A204.1 (cell line): ENCODE data around the gene PAX1.

Experiments used
- FAIRE-seq: peaks from 2 replicates; lab custom pipeline; 2012; peaks lifted over from hg19 to GRCh38; lab: Jason Lieb, UNC

The PAX1 gene

DNA sequence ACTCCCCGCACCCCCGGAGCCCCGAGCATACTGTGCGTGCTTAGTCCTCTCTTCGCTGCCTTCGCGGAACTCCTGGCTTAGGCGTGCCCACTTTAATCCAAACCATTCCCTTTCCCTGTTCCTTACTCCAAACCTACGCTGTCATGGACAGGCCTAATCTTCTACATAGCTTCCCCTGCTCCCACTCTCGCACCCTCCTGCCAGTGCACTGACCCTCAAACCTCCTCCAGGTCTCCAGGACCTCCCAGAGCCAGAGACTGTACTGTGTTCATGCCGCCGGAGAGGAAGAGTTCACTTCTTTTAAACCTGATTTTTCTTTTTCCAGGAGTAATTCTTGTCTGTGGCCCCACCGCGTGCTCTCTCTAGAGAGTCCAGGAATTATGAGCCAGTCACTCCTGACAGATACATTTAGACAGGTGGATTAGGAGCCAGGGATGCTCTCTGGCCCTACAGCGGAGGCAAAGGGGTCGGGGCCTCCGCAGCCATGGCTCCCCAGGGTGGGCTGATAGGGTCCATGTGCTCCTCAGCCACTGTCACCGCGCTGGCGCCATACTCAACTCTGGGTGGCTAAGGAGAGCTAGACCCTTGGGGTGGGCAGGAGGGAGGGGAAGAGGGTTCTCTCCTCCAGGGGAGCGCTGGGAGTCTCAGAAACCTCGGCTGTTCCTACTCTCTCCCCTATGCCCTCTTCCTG, 1.6 kb upstream of the PAX1 start:
- no peak for FAIRE-seq

DNA sequence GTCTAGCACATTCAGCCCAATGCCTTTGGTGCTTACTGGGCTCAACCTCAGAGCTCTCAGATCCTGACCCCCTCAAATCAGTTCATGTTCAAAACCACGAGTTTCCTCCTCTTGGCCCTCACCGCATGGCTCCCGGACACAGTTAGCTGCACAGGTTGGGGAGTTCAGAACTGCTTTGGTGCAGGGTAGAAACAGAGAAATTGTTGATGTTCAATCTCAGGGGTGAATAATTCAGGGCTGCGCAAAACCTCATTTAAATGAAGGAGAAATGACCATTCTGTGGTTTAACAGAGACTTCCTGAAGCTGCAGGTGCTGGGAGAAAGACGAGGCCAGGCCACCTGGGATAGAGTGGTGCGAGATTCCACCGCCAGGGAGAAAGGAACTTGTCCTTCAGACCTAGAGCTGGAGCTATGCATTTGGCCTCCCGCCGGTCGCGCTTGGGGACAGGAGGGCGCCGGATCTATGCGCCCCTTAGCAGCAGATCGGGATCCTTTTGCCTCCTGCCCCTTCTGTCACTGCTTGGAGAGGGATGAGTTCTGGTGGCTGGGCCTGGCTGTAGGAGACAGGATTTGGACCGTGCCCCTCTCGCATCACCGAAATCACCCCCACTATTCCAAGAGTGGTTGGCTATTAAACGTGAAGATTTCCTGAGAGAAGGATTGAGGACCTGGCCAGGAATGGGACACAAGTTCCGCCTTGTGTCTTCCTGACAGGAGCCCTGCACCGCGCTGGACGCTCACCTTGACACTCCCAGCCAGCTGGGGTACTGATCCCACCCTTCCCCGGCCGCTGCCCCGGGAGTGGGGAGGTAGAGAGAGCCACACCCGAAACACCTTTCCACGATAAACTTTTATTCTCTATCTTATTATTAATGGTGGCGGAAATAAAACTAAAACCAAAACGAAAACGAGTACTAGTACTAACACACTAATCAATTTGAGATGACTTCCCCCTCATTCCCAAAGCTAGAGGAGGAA, 767 bp upstream of the PAX1 start:
- FAIRE-seq: no peak

DNA sequence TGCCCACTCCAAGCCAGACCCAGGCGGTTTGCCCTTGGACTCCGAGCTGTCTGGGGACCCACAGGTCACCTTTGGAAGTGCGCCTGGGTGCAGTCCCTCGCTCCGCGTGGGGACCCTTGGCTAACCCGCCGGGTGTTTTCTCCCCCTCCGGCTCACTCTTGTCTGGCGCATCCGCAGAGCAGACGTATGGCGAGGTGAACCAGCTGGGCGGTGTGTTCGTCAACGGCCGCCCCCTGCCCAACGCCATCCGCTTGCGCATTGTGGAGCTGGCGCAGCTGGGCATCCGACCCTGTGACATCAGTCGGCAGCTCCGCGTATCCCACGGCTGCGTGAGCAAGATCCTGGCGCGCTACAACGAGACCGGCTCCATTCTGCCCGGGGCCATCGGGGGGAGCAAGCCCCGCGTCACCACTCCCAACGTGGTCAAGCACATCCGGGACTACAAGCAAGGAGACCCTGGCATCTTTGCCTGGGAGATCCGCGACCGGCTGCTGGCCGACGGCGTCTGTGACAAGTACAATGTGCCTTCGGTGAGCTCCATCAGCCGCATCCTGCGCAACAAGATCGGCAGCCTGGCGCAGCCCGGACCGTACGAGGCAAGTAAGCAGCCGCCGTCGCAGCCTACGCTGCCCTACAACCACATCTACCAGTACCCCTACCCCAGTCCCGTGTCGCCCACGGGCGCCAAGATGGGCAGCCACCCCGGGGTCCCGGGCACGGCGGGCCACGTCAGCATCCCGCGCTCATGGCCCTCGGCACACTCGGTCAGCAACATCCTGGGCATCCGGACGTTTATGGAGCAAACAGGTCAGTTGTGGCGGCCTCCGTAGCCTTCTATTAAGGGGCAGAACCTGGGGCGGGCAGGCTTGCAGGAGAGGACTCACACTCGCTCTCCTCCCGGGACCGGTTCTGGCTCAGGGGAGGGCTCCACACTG, 1.1 kb downstream of the PAX1 start:
- no peak for FAIRE-seq

DNA sequence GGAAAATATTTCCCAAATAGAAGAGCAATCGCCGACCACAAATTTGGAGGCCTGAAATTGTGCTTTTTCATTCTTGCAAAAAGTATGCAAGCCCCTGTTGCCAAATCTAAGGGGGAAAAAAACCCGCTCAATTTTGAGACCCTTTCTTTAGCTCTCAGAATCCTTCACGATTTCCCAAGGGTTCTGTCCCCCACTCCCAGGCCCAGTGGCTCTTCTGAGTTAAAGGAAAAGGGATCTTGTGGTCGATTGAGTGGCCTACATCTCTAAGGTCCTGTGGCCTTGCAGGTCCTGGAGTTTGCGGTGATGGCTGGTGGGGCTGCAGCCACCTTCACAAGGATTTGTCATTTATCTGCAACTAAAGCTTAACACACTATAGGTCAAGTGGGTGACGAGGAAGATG, 1.8 kb downstream of the PAX1 start:
- no peak for FAIRE-seq

DNA sequence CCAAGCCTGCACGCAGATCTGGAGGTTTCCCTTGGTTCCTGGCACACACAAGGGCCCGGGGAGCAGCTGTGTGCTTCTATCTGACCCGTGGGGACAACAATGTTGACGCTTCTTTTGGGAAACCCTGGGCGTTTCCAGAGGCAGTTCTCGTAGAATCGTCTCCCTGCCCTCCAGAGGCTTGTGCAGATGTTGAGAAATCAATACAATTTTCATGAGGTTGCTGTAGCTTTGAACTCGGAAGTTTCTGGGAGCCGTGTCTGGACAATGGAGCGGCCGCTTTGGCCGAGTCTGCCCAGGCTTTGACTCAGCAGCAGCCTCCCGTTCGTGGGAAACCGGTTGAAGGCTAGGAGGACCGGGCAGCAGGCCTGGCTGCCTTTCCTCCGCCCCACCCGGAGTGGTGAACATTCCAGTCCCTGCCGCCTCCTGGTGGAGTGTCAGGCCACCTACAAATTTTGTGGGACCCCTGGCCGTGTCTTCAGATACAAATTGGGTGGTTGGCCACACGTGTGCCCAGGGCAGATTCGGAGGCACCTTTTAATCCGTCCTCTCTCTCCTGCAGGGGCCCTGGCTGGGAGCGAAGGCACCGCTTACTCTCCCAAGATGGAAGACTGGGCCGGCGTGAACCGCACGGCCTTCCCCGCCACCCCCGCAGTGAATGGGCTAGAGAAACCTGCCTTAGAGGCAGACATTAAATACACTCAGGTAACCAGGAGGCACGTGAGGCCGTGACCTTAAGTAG, 2.7 kb downstream of the PAX1 start:
- no peak for FAIRE-seq

DNA sequence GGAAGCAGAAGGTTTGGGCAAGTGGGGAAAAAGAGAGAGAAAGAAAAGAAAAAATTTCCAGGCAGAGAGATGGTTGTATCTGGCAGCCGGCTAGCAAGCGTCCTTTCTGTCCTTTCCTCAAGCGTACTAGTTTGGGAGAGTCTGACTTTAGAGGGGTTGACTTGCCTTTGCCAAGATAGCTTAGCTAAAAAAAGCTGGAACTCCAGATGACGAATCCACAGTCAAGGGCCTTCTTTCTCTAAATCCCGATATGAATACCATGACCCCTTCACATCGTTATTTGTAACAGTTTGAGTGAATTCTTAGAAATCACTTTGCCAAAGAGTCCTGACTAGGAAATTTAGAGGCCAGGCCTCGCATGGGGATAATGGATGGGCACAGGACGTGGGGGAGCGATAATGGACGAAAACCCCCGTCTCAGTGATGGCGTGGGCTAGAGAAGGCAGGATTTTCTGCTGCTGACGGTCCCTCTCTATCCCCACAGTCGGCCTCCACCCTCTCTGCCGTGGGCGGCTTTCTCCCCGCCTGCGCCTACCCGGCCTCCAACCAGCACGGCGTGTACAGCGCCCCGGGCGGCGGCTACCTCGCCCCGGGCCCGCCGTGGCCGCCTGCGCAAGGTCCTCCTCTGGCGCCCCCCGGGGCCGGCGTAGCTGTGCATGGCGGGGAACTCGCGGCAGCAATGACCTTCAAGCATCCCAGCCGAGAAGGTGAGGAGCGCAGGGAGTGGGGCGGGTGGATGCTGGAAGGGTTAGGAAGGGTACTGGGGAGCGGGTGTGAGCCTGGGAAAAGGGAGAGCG, 3.5 kb downstream of the PAX1 start:
- FAIRE-seq: no peak

DNA sequence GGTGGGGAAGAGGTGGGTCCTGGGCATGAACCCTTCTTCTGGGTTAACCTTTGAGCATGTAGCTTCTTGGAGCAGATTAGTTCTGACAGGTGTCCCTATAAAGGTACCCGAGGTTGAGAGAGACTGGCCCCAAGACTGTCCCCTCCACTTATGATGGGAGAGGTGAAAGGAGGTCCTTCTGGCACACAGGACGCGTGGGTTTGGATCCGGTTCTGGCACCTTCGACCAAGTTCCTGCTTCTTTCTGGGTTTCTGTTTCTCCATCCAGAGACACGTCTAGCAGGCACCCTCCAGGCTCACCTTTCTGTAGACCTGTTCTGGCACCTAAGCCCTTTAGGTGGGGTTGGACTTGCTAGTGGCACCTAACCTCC, 4.1 kb downstream of the PAX1 start:
- no peak for FAIRE-seq

DNA sequence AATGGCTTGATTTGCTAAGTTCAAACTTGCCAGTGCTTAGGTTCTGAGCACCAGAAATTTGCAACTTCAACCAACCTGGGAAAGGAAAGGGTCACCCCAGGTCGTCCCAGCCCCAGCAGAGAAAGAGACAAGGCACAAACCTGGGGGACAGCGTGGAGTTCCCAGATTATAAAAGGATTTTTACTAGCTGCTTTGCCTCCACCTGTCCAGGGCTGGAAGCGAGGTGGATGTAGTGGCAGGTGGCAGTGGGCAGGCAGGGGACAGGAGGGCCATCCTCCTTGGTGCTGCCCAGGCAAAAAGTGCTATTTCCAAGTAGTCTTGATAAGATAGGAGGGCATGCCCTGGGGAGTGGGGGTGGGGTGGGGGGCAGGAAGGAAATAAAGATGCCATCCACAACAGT, 4.9 kb downstream of the PAX1 start:
- no peak for FAIRE-seq

DNA sequence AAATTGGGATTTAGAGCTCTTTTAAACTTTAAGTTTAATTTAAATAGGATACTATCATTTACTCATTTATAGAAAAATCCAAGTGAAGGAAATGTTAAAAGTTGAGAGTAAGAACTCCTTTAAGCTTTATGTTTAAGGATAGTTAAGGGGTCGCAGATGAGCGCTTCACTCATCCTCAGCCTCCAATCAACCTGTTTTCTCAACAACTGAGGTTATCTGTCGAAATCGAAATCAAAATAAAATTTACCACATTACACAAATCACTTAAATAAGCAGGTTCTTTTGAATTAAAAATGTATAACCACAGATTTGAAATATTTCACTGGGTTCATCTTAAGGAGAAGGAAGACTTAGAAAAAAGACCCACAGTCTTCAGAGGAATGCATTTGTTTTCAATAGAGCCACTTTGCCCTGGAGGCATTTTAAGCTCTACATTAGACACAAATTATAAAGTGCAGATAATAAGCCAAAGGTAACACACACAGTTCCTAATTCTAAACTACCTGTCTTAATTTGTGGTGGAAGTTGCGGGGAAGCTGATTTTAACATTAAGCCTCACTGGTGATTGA, 5.5 kb downstream of the PAX1 start:
- no peak for FAIRE-seq

DNA sequence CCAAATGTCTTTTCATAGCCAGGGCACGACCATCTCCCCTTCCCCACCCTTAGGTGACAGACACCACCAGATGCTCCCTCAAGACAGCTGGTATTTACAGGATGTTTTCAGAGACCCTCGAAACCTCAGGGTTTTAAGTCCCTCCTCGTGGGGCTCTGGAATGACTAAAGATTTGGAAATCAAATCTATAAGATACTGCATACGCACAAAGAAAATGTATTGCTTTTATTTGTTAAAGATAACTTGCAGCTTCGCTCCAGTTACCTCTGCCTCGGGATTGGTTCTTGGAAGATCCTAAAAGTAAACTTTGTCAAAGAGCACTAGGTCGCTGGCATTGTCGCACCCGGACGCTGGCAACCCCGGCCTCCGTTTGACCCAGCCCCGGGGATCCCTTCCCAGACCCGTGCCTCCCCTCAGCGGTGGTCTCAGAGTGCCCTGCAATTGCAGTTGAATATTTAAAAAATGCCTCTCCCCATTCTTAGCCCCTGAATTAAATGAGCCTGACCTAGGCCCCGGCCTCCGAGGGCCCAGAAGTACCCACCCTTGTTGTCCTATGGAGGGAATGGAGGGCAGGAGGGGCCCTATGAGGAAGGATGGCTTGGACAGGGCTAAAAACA, 7.1 kb downstream of the PAX1 start:
- no peak for FAIRE-seq

DNA sequence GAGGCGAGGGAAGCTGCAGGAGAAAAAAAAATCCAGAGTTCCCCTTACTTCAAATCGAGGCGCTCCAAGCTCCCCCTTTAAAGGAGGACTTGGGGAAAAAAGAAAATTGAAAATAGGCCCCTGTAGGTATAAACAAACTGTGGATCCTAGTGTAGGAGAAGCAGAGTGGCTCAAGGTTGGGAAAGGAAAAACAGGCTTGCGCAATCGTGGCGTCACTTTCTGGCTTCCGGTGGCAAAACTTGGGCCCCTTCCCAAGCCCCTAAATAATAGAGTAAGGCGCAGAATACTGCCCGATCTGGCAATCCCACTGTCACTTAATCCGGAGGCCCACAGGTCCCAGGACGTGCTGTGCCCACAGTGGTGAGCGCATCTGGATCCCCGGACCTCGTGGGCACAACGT, 8.0 kb downstream of the PAX1 start:
- FAIRE-seq: no peak

DNA sequence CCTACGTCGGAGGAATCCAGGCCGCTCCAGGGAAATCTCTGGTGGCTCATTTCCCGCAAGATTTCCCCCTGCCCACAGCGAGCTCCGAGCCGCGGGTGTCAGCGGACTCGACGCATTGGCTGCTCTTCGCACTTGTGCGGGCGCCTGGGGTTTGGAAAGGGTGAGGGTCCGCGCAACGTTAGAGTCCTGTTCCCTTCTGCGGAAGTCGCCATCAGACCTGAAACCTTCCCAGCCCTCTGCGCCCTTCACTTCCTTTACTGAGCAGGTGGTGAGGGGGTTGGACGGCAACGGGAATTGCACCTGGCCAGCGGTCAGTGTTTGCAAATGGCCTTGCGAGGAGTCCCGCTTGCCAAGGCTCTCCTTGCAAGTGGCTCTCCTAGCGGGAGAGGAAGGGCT, 8.4 kb downstream of the PAX1 start:
- FAIRE-seq: no peak

DNA sequence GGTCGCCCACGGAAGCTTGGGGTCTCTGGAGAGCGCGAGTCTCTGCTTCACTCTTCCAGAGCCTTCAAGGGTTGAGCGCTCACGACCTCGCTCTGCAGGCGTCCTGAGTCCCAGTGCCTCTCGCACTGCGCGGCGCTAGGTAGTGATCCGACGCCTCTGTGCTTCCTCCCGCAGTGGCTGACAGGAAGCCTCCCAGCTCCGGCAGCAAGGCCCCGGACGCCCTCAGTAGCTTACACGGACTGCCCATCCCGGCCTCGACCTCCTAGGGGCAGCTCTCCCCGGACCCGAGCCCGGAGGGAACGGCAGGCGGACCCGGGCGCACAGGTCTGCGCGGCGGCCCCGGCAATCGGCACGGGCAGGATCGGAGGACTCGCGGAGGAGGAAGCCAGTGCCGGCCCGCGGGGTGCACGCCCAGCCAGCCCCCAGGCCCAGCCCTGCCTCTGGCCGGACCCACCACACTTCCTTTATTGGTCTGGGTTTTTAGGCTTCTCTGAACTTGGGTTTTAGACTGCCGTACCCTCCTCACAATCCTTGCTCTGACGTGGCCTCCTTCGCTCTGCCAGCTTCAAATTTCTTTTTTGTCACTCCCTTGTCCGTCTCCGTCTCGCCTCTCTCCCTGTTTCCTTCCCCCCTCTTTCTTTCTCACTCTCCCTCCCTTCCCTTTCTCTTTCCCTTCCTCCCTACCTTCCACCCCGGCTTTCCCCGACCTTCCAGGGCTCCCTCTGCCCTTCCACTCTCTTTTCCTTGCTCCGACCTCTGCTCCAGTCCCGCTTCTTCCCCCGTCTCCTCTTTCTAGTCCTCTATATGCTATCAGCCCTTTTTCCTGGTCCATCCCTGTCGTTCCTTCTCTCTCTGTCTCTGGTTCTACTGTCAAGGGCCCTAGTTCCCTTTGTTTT, 9.1 kb downstream of the PAX1 start:
- FAIRE-seq: no peak

DNA sequence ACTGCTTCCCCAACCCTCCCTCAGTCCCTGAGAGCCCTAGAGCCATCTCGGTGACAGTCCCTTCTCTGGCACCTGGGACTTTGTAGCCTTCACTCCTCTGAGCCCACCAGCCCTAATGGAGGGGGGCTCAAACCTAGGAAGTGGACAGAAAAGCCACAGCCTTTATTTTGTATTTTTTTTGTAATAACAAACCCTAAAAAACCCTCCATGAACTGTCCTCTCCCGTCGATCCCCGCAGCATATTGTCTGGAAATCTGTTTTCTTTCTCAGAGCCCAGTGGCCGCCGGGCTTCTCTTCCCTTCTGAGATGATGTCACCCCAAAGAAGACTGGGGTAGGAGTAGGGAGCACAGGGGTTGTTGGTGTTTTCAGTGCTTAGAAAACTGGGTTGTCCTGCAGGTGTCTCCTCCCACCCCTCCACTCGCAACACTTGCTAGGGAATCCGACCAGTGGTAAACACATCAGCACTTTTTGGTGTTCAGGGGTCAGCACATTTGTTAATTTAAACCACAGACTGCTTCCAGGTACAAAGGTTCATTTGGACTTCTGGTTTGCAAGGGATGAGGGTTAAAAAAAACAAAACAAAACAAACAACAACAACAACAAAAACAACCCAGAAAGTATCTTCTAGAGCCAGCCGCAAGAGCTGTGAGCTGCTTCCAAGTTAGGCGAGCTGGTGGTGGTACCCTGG, 9.9 kb downstream of the PAX1 start:
- FAIRE-seq: no peak

DNA sequence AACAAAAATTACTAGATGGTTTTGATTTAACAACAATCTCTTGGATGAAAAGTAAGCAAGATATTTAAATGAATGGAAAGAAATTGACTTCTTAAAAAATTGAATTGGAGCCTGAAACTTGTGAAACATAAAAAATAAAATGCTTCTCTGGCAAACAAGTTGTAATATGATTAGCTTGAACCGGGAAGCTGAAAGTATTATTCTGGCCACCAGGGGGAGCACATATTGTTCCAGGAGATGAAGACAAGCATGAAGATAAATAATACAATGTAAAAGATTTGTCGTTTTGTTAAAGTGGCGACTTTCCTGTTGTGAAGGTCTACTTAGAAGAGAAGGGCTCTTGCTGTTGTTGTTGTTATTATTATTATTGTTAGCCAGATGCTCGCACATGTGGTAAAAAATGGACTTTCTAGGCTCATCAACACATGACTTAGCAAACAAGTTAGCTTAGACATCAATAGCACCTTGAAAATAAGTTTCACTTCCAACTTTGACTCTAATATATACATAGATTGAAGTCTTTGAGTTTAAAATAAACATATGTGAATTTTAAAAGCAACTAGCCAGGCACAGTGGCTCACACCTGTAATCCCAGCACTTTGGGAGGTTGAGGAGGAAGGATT, 14.2 kb downstream of the PAX1 start:
- peak; percentile 88 for FAIRE-seq

DNA sequence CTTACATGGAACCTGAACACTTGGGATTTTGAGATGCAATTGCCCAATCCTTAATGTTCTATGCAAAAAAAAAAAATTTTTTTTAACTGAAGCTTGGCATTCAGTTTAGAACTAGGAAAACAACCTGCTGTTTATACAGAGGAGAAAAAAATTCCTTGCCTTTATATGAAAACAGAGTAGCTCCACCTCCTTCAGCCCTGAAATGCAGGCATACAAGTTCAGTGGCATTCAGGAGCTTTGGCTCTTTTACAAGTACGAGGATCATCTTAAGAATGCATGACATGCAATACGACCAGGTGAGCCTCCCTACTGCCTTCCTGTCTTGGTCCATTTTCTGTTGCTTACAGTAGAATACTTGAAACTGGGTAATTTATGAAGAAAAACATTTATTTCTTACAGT, 20.4 kb downstream of the PAX1 start:
- no peak for FAIRE-seq

DNA sequence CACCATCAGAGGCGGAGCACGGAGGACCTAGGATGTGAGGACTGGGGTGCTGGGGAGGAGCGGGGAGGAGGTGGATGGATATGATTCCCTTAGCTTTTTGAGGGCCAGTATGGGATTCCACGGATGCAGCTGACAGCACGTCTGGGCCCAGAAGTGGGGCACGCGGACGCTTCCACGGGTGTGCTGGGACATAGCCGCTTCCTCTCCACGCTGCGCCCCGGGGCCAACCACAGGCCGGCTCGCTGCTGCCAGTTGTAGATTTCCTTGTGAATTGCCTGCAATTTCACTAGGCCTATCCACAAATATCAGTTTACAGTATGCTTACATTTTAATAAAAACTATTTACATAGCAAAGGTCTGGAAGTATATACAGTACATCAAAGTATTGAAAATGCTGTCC, 23.9 kb downstream of the PAX1 start:
- FAIRE-seq: no peak

DNA sequence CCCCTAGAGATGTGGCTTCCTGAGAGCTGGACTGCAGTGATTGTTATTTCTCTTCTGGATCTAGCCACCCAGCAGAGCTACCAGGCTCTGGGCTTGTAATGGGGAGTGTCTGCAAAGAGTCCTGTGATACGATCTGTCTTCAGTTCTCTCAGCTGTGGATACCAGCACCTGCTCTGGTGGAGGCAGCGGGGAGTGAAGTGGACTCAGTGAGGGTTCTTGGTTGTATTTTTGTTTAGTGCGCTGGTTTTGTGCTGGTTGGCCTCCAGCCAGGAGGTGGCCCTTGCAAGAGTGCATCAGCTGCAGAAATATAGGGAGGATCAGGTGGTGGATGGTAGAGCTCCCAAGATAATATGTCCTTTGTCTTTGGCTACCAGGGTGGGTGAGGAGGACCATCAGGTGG, 33.7 kb downstream of the PAX1 start:
- FAIRE-seq: no peak
